HG03175 (cell line): ENCODE results near the gene RHOBTB1.

Experiments used
- ATAC-seq: cut with Tn5 transposase; IDR thresholded peaks from one replicate; pipeline ENCODE4 v1.9.1; 2021; ENCODE audit warnings: mild to moderate bottlenecking, moderate library complexity; ENCODE audit not compliant: unreplicated experiment

The RHOBTB1 gene

GRCh38 chr10:60967260-60967659, 23.3 kb upstream of the RHOBTB1 start:
- ATAC-seq, result no peak

GRCh38 chr10:60965696-60966095, 21.7 kb upstream of the RHOBTB1 start:
- no peak for ATAC-seq

- ATAC-seq, result peak; percentile 70
Measured at GRCh38 chr10:60964257-60965235, 20.6 kb upstream of the RHOBTB1 start.

- no peak for ATAC-seq
Measured at GRCh38 chr10:60963441-60964256, 19.7 kb upstream of the RHOBTB1 start.

GRCh38 chr10:60962946-60963345, 19.0 kb upstream of the RHOBTB1 start:
- no peak for ATAC-seq

GRCh38 chr10:60960913-60961312, 16.9 kb upstream of the RHOBTB1 start:
- no peak for ATAC-seq

GRCh38 chr10:60960031-60960430, 16.0 kb upstream of the RHOBTB1 start:
- ATAC-seq, result no peak

GRCh38 chr10:60958892-60959601, 15.1 kb upstream of the RHOBTB1 start:
- no peak for ATAC-seq

- no peak for ATAC-seq
Measured at GRCh38 chr10:60957667-60958221, 13.8 kb upstream of the RHOBTB1 start.

GRCh38 chr10:60955957-60956425, 12.0 kb upstream of the RHOBTB1 start:
- no peak for ATAC-seq

- ATAC-seq, result no peak
Measured at GRCh38 chr10:60955316-60955715, 11.3 kb upstream of the RHOBTB1 start.

- ATAC-seq, result no peak
Measured at GRCh38 chr10:60954035-60954434, 10.1 kb upstream of the RHOBTB1 start.

GRCh38 chr10:60953420-60953819, 9.4 kb upstream of the RHOBTB1 start:
- ATAC-seq, result no peak

GRCh38 chr10:60952846-60953220, 8.8 kb upstream of the RHOBTB1 start:
- no peak for ATAC-seq

- ATAC-seq, result no peak
Measured at GRCh38 chr10:60952067-60952845, 8.3 kb upstream of the RHOBTB1 start.

- ATAC-seq, result no peak
Measured at GRCh38 chr10:60951272-60951724, 7.3 kb upstream of the RHOBTB1 start.

GRCh38 chr10:60950300-60950699, 6.3 kb upstream of the RHOBTB1 start:
- ATAC-seq, result no peak

GRCh38 chr10:60948851-60949250, 4.9 kb upstream of the RHOBTB1 start:
- no peak for ATAC-seq

GRCh38 chr10:60944910-60945297, 919 bp upstream of the RHOBTB1 start:
- no peak for ATAC-seq
